Measurements from ENCODE around the gene LRMDA.

LRMDA gene

DNA sequence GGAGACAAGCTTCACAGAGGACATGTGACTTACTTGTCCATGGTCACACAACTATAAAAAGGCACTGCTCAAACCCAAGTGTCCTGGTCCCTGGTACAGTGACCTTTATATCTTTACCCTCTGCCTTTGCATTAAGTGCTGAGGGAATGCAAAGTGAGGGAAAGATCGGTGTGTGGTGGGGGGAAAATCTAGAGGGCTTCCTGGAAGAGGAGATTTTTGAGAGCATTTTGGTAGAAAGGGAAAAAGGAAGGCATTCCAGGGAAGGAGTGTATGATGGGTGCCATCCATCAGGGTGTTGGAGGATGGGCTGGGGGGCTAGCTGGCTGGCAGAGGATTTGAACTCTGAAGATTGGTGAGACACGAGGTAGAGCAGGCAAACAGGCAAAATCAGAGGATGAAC, 39.2 kb upstream of the LRMDA start:
- H3K27me3 ChIP-seq (ENCODE audit: low read depth, low read length), result no peaks in the 10 kb centered on the region
- no peak overlapping the region for H2AFZ ChIP-seq (ENCODE audit: low read depth, low read length)
- H3K79me2 ChIP-seq (ENCODE audit: low read length), result no peaks in the 10 kb centered on the region
- no peak overlapping the region for H3K27ac ChIP-seq (ENCODE audit: low read length)
- H3K9ac ChIP-seq (ENCODE audit: low read length), result no peak overlapping the region
- no peak overlapping the region for H3K4me3 ChIP-seq (ENCODE audit: low read length)
- H4K20me1 ChIP-seq (ENCODE audit: insufficient read depth, low read length), result no peaks in the 10 kb centered on the region
- no peaks in the 10 kb centered on the region for H3K4me1 ChIP-seq (ENCODE audit: low read length)
- TF ChIP-seq EZH2phosphoT487 (IDR thresholded peaks at IDR 0.05; ENCODE audit: low read depth), result no peak
- TF ChIP-seq, protein P1, sequence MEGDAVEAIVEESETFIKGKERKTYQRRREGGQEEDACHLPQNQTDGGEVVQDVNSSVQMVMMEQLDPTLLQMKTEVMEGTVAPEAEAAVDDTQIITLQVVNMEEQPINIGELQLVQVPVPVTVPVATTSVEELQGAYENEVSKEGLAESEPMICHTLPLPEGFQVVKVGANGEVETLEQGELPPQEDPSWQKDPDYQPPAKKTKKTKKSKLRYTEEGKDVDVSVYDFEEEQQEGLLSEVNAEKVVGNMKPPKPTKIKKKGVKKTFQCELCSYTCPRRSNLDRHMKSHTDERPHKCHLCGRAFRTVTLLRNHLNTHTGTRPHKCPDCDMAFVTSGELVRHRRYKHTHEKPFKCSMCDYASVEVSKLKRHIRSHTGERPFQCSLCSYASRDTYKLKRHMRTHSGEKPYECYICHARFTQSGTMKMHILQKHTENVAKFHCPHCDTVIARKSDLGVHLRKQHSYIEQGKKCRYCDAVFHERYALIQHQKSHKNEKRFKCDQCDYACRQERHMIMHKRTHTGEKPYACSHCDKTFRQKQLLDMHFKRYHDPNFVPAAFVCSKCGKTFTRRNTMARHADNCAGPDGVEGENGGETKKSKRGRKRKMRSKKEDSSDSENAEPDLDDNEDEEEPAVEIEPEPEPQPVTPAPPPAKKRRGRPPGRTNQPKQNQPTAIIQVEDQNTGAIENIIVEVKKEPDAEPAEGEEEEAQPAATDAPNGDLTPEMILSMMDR (IDR thresholded peaks at IDR 0.05; ENCODE audit: low read depth, low read length), result no peak
- no peaks in the 10 kb centered on the region for H3K36me3 ChIP-seq (replicated peaks; ENCODE audit: low read depth, low read length)
- H3K9me3 ChIP-seq (ENCODE audit: insufficient read depth, low read length), result no peaks in the 10 kb centered on the region
- H3K4me2 ChIP-seq (ENCODE audit: low read length), result no peak overlapping the region

DNA sequence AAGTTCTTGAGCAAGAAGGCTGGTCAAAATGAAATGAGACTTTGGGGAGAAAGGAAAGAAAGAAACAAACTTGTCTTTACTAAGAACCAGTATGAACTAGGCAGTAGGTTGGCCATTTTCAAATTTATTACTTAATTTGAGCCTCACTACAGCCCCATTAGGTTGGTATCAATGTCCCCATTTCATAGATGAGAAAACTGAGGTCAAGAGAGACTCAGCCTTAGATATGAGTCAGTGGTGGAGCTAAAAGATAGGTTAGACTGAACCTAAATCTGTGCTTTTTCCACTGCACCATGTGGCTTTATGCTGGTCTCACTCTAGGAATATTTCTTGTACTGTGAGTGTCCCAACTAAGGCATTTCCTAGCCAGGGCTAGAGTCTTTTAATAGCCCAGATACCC, 38.7 kb upstream of the LRMDA start:
- Histone ChIP-seq H3K9ac (ENCODE audit: low read length) (no peak overlapping the region), H3K27ac (ENCODE audit: low read length) (no peak overlapping the region), H3K4me3 (ENCODE audit: low read length) (no peak overlapping the region), H3K4me2 (ENCODE audit: low read length) (no peak overlapping the region), H2AFZ (ENCODE audit: low read depth, low read length) (no peak overlapping the region), H3K9me3 (ENCODE audit: insufficient read depth, low read length) (no peaks in the 10 kb centered on the region), H3K4me1 (ENCODE audit: low read length) (no peaks in the 10 kb centered on the region), H3K79me2 (ENCODE audit: low read length) (no peaks in the 10 kb centered on the region), H3K27me3 (ENCODE audit: low read depth, low read length) (no peaks in the 10 kb centered on the region), H4K20me1 (ENCODE audit: insufficient read depth, low read length) (no peaks in the 10 kb centered on the region), H3K36me3 (replicated peaks; ENCODE audit: low read depth, low read length) (no peaks in the 10 kb centered on the region)
- TF ChIP-seq, protein P1 (IDR thresholded peaks at IDR 0.05; ENCODE audit: low read depth, low read length), result no peak
- no peak for TF ChIP-seq EZH2phosphoT487 (IDR thresholded peaks at IDR 0.05; ENCODE audit: low read depth)

DNA sequence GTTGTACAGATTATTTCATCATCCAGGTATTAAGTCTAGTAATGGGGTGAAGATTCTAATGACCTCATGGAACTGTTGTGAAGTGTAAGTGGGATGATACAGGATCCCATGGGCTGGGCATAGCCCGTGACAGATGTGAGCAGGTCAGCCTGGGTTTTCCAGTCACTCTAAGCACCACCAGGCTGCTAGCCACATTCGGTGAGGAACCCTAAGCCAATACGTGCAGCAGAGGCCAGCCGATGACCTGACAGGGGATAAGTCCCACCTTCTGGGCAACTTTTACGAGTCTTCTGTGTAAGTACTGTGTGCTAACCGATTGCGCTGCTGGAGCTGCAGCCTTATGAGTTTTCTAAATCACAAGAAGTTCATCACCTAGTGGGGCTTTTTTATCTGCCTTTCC, 37.2 kb upstream of the LRMDA start:
- Histone ChIP-seq H2AFZ (ENCODE audit: low read depth, low read length) (no peak overlapping the region), H4K20me1 (ENCODE audit: insufficient read depth, low read length) (no peaks in the 10 kb centered on the region), H3K9ac (ENCODE audit: low read length) (no peak overlapping the region), H3K27ac (ENCODE audit: low read length) (no peak overlapping the region), H3K27me3 (ENCODE audit: low read depth, low read length) (no peaks in the 10 kb centered on the region), H3K79me2 (ENCODE audit: low read length) (no peaks in the 10 kb centered on the region), H3K36me3 (replicated peaks; ENCODE audit: low read depth, low read length) (no peaks in the 10 kb centered on the region), H3K4me1 (ENCODE audit: low read length) (no peaks in the 10 kb centered on the region), H3K4me2 (ENCODE audit: low read length) (no peak overlapping the region), H3K9me3 (ENCODE audit: insufficient read depth, low read length) (no peaks in the 10 kb centered on the region), H3K4me3 (ENCODE audit: low read length) (no peak overlapping the region)
- TF ChIP-seq, protein P1 (IDR thresholded peaks at IDR 0.05; ENCODE audit: low read depth, low read length), result no peak
- TF ChIP-seq EZH2phosphoT487 (IDR thresholded peaks at IDR 0.05; ENCODE audit: low read depth), result no peak

DNA sequence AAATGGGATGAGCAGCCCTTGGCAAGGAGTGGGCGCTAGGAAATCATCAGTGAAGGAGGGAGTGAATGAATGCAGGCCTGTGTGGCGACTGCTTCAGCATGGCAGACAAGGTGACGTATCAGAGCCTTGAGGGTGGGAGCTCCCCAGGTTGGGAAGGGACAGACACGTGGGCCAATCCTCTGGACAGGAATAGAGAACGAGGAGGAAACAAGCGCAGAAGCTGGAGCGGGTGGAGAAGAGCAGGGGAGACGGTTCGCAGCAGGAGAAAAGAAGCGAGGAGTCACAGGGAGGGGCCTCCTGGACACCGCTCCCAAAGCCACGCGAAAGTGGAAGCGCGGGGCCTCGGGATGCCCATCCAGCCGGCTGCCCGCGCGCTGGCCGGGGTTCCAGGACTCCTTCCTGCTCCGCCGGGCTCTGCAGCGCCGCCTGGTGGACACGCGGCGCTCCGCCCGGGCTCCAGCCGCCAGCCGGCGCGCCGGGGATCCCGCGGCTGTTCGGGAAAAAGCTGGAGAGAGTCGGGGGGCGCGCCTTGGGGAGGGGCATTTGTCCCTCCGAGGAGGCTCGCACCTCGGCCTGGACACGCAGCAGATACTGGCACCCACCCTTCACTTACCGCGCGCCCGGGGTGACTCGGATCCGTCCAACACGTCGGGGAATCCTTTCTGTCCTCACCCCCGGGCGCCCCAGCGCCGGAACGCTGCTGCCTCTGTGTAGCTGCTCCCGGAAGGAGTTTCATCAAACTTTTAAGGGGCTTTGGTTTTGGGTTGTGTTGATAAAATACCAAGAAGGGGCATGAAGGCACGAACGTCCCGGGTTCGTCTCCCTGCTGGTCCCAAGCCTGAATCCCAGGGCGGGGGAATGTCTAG, 36.1 kb upstream of the LRMDA start:
- H3K27ac ChIP-seq (ENCODE audit: low read length), result no peak overlapping the region
- no peak overlapping the region for H2AFZ ChIP-seq (ENCODE audit: low read depth, low read length)
- H4K20me1 ChIP-seq (ENCODE audit: insufficient read depth, low read length), result no peaks in the 10 kb centered on the region
- H3K4me2 ChIP-seq (ENCODE audit: low read length), result no peak overlapping the region
- no peaks in the 10 kb centered on the region for H3K9me3 ChIP-seq (ENCODE audit: insufficient read depth, low read length)
- H3K27me3 ChIP-seq (ENCODE audit: low read depth, low read length), result no peaks in the 10 kb centered on the region
- no peak for TF ChIP-seq EZH2phosphoT487 (IDR thresholded peaks at IDR 0.05; ENCODE audit: low read depth)
- TF ChIP-seq, protein P1 (IDR thresholded peaks at IDR 0.05; ENCODE audit: low read depth, low read length), result no peak
- no peaks in the 10 kb centered on the region for H3K36me3 ChIP-seq (replicated peaks; ENCODE audit: low read depth, low read length)
- H3K9ac ChIP-seq (ENCODE audit: low read length), result no peak overlapping the region
- H3K4me3 ChIP-seq (ENCODE audit: low read length), result no peak overlapping the region
- H3K79me2 ChIP-seq (ENCODE audit: low read length), result no peaks in the 10 kb centered on the region
- no peaks in the 10 kb centered on the region for H3K4me1 ChIP-seq (ENCODE audit: low read length)

Data from OCI-LY3 (cell line).